Measurements from ENCODE around the gene SLC46A2. TPM values are rescaled to one million over a fixed set of nuclear protein-coding genes. Genes with fewer than 3 reads are reported as not detected.

The SLC46A2 gene
- not detected in 2 replicates for total RNA-seq

GRCh38 chr9:112890106-112891081 lies at the start of gene SLC46A2:
Gene SLC46A2, minus strand, starts transcription at chr9:112890876. Its CDS starts 195 bp downstream, at chr9:112890681.

Other genes starting within 250 kb of the SLC46A2 start
- 9.7 and 22.0 TPM in 2 replicates for gene INIP, start 172.8 kb downstream of the SLC46A2 start, total RNA-seq
- gene SNX30, start 140.1 kb downstream of the SLC46A2 start, total RNA-seq: 3.9 and 7.4 TPM in 2 replicates
- gene ZNF883, start 121.3 kb upstream of the SLC46A2 start, total RNA-seq: 0.16 and 0.50 TPM in 2 replicates
- gene ZFP37, start 165.8 kb upstream of the SLC46A2 start, total RNA-seq: 0.49 and 1.4 TPM in 2 replicates

Measured in bladder microvascular endothelial cell (primary cell).